ENCODE data around the gene ZFHX3.

ZFHX3 gene

GRCh38 chr16:73048292-73049080, 558 bp upstream of the ZFHX3 start:
- DNase-seq (ENCODE audit: extremely low read depth, low read depth): no peak

GRCh38 chr16:73047221-73047535, 750 bp downstream of the ZFHX3 start:
- no peak for TF ChIP-seq CTCF (IDR thresholded peaks at IDR 0.05; ENCODE audit: low read depth, low read length)
- DNase-seq (ENCODE audit: extremely low read depth, low read depth): no peak

More at GRCh38 chr16:73048292-73049080, 558 bp upstream of the ZFHX3 start:
- TF ChIP-seq CTCF (IDR thresholded peaks at IDR 0.05; ENCODE audit: low read depth, low read length): no peak

- TF ChIP-seq CTCF (IDR thresholded peaks at IDR 0.05; ENCODE audit: low read depth, low read length): no peak
- no peak for DNase-seq (ENCODE audit: extremely low read depth, low read depth)
Observed at GRCh38 chr16:73046849-73047214, 1.1 kb downstream of the ZFHX3 start.

GRCh38 chr16:73046202-73046848, 1.6 kb downstream of the ZFHX3 start:
- no peak for DNase-seq (ENCODE audit: extremely low read depth, low read depth)
- no peak for TF ChIP-seq CTCF (IDR thresholded peaks at IDR 0.05; ENCODE audit: low read depth, low read length)

GRCh38 chr16:73043828-73044467, 4.0 kb downstream of the ZFHX3 start:
- no peak for TF ChIP-seq CTCF (IDR thresholded peaks at IDR 0.05; ENCODE audit: low read depth, low read length)
- DNase-seq (ENCODE audit: extremely low read depth, low read depth): no peak

- no peak for TF ChIP-seq CTCF (IDR thresholded peaks at IDR 0.05; ENCODE audit: low read depth, low read length)
- no peak for DNase-seq (ENCODE audit: extremely low read depth, low read depth)
Observed at GRCh38 chr16:73042807-73043206, 5.1 kb downstream of the ZFHX3 start.

GRCh38 chr16:73041676-73042075, 6.3 kb downstream of the ZFHX3 start:
- no peak for TF ChIP-seq CTCF (IDR thresholded peaks at IDR 0.05; ENCODE audit: low read depth, low read length)
- DNase-seq (ENCODE audit: extremely low read depth, low read depth): no peak

Measured in AG09319 (cell line).